Measurements from ENCODE around the gene ARHGEF18. TPM values are rescaled to one million over a fixed set of nuclear protein-coding genes. Genes with fewer than 3 reads are reported as not detected.

ARHGEF18 gene
- total RNA-seq, result 16.4 and 21.1 TPM in 2 replicates

DNA sequence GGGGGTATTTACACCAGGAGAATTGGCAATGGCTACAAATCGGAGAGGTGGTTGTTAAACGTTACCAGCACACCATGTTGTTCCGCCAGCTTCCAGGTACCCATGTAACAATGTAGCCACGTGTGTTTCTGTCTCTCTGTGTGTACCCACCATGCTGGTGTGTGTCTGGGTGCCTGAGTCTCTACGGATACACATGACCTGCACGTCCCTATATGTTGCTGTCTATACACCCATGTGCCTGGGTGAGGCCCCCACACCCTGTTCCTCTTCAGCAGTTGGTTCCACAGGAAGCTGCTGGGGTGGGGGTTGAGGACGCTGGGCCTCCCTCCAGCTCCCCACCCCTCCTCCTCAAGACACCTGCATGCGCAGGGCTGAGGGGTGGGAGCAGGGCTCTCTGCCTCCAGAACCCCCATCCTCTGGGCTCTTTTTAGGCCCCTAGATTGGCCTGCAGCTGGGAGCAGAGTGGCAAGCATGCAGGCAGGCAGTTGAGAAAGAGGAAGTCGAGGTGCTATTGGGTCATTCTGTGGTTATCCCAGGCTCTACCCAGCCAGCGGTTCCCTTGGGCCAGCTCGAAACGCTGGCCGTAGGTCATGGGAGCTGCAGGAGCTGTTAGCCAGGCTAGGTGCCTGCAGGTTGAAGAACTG lies at the start of gene ARHGEF18:
ARHGEF18 (plus strand) TSS at position 351 of the 644 bp plus-strand sequence. CDS start 13,954 bp downstream, outside the sequence.

Other genes starting within 250 kb of the ARHGEF18 start
- 30.9 and 37.6 TPM in 2 replicates for gene INSR, start 54.5 kb upstream of the ARHGEF18 start, total RNA-seq
- 1.5 TPM in 2 replicates for gene PEX11G, start 140.1 kb downstream of the ARHGEF18 start, total RNA-seq
- gene ZNF358, start 167.2 kb downstream of the ARHGEF18 start, total RNA-seq, result 10.9 and 11.2 TPM in 2 replicates
- 3.4 and 4.9 TPM in 2 replicates for gene MCOLN1, start 173.7 kb downstream of the ARHGEF18 start, total RNA-seq
- gene PNPLA6, start 186.8 kb downstream of the ARHGEF18 start, total RNA-seq, result 56.2 and 65.2 TPM in 2 replicates
- 0.11 TPM in 1 of 2 replicates, not detected in the other for gene CAMSAP3, start 246.9 kb downstream of the ARHGEF18 start, total RNA-seq